Fibroblast of skin of left biceps (primary cell): ENCODE results near the gene ZPR1.
"Not testable (repeated sequence)": the region's sequence is repeated elsewhere in the genome, so short reads cannot be mapped to it uniquely, and the experiment has no call there.

Experiments used
- DNase-seq, 2 experiments: peaks; one replicate each; pipeline ENCODE4 v3.0.0-alpha.2; 2013; ENCODE audit warnings: low read depth in 2 of 2

The ZPR1 gene

DNA sequence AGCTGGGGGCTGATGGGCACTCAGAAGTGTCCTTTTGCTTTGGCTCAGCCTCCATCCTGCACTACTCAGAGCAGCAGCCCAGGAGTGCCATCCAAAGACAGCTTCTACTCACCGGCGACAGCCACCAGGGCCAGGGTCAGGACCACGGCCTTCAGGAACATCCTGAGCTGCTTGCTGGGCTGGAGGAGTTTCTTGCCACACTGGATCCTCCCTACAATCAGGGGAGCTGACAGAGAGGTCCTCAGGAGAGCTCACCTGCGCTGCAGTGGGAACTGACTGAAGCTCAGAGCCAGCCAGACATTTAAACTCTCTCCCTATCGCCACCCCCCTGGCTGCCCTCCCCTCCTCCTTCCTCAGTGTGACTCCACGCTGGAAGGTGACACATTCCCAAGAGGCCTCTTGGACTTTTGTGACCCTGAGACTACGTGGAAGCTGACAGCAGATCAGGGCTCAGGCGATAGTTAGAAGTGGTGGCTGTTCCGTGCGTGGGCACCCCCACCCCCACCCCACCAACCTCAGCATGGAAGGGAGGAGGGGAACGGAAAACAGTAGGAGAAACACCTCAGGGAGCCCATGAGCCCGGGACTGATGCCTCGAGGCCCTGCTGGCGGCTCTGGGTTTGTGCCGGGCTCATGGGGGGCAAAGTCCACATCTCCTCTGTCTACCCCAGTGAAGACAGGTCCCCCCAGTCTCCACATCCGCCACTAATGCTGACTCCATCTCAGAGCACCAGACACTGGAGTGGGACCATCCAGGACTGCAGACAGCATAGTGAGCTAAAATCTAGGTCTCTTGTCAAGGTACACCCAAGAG is 35.4 kb upstream of the ZPR1 start, which contains the start of gene APOA4:
Gene APOA4 (minus strand): TSS at position 274 of the 813 bp plus-strand sequence. CDS start 113 bp downstream, at position 161.
- DNase-seq, result no peak

DNA sequence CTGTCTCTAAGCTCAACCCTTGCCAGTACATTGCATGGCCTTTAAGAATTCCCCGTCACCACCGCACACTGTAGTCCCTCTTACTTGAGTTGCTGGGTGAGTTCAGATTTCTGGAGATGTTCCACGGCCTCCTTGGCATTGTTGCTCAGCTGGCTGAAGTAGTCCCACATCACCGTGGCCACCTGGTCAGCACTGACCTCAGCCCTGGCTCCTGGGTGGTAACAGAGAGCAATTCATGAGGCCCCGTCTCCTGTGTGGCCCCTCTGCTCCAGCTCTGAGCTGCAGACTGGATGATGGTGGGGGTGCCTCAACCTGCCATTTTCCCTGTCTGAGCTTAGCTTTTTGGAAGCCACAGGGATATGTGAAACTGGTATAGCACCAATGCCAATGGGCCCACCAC is 34.8 kb upstream of the ZPR1 start:
- DNase-seq, result no peak

DNA sequence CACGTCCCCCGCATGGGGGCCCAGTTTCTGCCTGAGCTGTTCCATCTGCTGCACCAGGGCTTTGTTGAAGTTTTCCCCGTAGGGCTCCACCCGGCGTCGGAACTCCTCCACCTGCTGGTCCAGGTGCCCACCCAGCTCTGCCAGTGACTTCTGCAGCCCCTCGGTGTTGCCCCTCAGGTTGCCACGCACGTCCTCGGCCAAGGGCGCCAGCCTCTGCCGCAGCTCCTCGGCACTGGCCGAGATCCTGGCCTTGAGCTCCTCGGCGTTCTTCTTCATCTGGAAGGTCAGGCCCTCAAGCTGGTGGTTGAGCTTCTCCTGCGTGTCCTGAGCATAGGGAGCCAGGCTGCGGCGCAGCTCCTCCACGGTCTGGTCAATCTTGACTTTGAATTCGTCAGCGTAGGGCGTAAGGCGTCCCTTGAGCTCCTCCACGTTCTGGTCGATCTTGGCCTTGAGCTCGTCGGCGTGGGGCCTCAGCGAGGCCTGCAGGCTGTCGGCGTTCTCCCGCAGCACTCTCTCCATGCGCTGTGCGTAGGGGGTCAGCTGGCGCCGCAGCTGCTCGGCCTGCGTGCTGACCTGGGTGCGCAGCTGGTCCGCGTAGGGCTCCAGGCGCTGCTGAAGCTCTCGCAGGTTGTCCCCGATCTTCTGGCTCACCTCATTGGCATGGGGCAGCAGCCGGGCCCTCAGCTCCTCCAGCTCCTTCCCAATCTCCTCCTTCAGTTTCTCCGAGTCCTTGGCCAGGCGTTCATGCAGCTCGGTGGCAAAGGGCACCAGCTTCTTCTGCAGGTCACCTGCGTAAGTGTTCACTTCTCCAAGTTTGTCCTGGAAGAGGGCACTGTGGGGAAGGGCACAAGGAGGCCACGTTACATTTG is 33.5 kb upstream of the ZPR1 start:
- DNase-seq, result no peak

DNA sequence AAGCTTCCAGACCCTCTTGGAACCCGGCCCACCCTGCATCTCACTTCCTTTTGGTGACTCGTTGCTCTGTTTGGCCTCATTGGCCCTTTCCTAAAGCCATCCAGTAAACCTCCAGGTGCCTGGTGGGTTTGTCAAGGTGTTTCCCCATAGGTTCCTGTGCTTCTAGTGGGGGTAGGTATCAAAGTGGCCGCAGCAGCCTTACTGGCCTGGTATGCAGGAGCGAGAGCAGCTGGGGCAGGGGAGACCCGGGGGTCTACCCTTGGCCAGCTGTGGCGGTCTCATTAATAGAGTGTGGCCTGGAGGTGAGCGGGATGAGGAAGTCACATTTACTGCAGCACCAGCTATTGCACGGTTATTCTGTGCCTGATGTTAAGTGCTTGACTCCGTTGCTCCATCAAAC is 31.2 kb upstream of the ZPR1 start:
- no peak for DNase-seq

DNA sequence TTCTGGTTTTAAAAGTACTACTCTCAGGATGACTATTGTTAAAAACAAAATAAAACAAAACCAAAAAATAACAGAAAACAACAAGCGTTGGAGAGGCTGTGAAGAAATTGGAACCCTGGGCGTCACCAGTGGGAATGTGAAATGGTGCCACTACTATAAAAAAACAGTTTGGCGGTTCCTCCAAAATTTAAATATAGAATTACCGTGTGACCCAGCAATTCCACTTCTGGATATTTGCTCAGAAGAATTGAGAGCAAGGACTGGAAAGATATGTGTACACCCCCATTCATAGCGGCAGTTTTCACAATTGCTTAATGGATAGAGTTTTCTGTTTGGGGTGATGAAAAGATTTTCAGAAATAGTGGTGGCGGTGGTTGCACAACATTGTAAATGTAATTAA is 26.7 kb upstream of the ZPR1 start:
- no peak for DNase-seq

DNA sequence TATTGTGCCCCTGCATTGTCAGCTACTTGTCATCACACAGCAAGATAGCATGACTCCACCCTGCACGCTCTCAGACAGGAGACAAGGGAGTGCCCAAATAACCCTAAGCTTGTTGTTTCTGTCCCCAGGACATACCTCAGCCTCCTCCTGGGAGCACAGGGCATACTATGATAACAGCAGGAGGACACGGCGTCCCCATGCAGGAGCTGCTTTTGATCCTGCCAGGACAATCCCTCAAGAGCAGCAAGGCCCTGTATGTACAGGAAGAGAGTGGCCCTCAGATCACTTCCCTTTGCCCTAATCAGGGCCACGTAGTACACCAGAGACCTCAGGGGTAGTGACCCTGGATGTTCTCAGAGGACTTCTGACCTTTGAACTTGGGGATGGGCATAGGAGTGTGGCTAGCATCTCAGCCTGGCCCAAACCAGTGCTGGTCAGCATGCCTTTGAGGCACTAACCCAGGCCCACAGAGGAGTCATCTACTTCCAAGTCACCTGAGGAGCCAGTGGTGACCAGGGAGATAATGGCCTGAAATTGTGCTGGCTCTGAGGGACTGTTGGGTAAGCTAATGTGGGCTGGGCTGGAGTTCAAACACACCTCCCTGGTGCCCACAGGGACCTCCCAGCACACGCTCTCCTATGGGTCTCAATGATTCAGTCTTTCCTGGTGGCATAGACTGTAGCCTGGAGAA is 26.1 kb upstream of the ZPR1 start:
- DNase-seq, result no peak

DNA sequence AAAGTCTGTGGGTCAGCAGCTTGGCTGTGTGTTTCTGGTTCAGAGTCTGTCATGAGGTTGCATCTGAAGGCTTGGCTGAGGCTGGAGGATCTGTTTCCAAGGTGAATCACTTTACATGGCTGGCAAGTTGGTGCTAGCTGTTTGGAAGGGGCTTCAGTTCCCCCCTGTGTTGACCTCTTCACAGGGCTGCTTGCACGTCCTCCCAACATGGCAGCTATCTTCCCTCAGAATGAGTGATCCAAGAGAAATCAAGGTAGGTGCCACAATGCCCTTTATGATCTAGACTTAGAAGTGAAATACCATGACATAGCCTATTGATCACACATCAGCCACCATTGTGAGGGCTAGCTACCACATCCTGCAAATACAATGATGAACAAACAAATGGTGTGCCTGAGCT is 25.3 kb upstream of the ZPR1 start:
- DNase-seq, result no peak

DNA sequence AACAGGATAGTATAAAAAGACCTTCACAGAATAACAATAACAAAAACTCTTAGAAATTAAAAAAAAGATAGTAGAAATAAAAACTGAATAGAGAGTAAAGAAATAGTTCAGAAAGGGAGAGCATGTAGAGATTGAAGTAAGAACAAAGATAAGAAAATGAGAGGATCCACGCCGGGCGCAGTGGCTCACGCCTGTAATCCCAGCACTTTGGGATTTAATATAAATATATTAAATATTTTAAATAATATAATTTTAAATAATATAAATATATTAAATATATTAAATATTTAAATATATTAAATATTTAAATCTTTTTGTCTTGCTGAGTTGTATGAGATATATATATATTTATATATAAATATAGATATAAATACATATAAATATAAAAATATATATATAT is 24.3 kb upstream of the ZPR1 start:
- no peak for DNase-seq

DNA sequence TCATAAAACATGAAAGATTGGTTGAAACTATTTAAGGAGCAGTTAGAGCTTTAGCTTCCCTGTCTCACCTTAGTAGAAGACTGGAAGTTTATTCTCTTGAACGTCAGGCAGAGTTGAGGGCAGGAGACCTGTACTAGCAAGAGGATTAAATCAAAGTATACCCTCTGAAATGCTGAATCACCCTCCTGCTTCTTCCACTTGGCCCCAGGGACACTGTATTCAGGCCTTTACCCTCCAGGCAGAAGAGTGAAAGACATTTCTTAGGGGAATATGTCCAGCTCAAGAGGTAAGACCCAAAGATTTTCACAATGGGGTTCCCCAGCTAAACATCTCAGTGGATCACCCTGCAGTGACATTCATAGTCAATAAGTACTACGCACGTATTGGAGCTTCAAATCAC is 23.4 kb upstream of the ZPR1 start:
- DNase-seq, result no peak

DNA sequence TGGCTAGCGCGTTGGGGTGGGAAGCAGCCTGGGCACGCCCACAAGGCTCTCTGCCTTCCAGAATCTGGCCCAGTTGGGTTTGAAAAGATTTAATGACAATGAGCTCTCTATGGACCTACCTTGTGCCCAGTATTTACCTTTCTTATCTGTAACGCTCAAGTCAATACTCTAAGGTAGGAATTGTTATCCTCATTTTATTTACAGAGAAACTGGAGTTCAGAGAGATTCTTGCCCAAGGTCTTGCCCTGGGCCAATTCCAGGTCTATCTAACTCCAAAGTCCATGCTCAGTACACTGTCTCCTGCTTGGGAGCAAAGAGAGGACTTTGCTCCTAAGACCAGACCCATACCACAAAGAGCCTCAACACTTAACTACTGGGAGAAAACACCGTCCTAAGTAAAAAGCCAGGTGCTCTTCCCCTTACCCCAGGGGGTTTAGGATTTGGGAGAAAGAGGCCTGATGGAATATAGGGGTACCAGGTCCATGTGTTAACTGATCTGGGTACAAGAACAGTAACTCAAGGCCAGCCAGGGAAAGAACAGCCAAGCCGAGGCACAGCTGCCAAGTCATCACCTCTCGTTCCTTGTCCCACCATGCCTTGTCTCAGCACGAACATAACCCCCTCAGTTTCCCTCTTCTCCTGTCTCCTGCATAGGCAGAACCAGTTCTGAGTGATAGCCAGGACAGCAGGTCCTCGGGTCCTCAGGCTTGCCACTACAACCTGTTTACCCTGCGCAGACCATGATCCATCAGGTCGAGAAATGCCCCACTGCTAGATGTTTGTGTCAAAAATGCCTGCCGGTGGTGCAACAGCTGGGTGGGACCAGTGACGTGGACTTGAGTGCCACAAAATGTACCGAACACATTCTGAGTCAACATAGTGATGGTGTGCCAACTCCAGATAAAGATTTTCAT is 20.7 kb upstream of the ZPR1 start:
- no peak for DNase-seq

DNA sequence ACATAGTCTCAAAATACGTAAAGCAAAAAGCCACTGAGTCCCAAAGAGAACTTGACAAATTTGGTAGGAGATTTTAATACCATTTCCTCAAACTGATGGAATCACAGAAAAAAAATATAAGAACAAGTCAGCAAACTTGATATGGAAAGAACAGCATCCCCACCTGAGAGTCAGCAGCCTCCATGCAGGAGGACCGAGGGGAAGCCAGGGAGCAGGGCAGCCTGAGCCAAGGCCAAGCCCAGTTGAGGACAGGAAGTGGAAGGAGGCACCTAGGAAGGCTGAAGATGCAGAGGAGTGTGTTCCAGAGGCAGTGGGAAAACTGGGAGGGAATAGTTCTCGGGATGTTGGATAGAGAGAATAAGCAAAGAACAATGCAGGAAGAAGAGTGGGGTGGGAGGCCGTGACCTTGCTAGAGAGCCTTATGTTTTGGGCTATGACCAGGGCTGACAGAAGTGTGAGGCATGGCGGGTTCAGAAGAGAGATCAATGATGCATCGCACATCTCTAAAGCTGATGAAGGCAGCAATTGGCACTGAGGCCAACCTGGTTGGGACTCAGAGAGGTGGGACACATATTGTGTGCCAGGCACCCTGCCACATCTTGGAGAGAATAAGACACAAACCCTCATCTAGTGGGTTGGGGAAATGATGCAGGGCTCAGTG is 19.9 kb upstream of the ZPR1 start:
- DNase-seq, result no peak

DNA sequence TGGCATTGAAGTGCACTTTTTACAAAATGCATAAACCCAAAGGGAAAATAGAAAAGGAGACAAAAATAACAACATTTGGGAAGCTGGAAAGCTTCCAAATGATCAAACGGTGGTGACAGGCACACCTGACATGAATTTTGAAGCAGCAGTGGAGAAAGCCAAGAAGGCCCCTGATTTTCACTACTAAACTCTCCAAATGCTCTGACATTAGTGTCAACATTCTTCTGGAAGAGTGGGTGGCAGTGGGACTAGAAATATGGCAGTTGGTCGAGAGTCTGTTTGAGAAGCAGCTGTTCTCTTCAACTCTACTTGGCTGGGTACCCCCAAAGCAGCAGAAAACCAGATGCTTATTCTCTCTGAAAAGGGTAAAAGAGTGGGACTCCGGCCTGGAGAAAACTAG is 16.2 kb upstream of the ZPR1 start:
- DNase-seq, result no peak

DNA sequence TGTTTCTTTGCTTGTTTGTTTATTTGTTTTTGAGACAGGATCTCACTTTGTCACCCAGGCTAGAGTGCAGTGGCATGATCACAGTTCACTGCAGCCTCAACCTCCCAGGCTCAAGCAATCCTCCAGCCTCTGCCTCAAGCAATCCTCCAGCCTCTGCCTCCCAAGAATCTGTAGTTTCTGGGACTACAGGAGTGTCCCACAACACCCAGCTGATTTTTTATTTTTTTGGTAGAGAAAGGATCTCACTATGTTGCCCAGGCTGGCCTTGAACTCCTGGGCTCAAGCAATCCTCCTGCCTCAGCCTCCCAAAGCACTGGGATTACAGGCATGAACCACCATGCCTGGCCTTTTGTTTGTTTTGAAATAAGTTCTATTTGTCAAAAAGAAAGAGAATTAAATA is 13.8 kb upstream of the ZPR1 start:
- DNase-seq, result not testable (repeated sequence)

DNA sequence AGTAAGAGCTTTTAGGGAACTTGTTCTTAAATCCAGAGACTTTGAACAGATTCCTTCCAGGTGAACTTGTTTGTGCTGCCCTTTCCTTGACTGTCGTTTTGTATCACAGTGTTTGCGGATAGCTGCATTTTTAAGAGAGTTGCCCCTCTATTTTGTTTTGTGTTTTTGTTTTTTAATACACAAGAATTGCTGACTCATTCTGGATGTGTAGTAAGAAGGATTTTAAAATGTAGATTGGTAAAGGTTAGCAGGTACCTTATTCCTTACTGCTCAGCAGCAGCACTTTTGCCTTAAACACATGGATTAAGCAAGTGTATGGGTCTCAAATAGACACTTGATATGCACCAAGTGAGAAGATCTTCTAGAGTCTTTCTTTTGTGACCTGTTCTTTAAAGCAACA is 12.8 kb upstream of the ZPR1 start:
- no peak for DNase-seq

DNA sequence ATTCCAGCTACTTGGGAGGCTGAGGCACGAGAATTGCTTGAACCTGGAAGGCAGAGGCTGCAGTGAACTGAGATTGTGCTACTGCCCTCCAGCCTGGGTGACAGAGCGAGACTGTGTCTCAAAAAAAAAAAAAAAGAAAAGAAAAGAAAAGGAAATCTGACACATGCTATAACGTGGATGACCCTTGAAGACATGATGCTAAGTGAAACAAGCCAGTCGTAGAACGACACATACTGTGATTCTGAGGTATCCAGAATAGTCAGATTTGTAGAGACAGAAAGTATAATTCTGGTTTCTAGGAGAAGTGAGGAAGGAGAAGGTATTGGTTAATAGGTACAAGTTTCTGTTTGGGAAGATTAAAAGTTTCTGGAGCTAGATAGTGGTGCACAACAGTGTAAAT is 10.5 kb upstream of the ZPR1 start:
- DNase-seq, result no peak

DNA sequence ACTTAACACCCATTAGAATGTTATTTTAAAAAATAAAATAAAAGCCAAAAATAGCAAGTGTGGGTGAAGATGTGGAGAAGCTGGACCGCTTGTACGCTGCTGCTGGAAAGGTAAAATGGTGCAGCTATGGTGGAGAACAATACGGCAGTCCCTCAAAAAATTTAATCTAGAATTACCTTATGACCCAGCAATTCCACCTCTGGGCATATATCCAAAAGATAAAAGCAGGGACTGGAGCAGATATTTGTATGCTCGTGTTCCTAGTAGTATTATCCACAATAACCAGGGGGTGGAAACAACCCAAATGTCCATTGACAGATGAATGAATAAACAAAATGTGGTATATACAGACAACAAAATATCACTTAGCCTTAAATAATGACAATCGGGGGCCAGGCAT is 10.0 kb upstream of the ZPR1 start:
- DNase-seq, result no peak

DNA sequence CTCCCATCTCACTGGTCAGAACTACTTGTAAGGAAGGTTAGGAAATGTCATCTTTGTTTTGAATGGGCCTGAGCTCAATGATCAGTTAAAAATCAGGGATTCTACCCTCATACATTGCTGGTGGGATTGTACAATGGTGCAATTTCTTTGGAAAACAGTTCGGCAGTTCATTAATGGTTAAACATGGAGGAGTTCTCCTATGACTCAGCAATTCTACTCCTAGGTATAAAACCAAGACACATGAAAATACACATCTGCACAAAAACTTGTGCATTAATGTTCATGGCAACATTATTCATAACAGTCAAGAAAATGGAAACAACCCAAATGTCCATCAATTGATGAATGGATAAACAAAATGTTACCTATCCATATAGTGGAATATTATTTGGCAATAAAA is 8.7 kb upstream of the ZPR1 start:
- DNase-seq, result no peak

DNA sequence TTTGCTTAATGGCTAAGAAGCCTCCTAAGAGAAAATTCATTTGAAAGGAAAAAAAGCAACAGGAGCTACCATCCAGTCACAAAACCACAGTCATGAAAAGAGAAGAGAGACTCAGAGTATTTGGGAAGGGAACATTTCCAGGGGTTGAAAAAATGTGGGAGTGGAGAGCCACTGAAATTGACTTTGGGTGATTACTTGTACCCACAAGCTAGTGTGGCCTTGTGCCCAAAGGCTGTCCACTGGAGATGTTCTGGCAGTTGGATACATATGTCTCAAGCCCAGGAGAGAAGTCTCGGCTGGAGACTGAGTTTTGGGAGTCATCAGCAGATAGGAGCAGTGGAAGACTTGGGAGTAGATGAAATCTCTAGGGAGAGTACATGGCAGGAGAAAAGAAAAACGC is 7.0 kb upstream of the ZPR1 start:
- DNase-seq, result no peak

DNA sequence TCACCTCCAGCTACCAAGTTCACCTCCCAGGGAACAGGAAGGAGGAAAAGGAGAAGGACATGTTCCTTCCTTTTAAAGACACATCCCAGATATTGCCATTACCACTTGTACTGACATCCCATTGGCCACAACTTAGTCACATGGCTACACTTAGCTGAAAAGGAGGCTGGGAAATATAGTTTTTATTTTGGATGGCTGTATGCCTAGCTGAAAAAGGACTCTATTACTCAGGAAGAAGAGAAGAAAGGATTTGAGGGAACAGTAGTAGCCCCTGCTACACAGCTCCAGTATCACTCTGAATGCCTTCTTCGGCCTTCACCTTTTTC is 5.9 kb upstream of the ZPR1 start:
- DNase-seq, result no peak

DNA sequence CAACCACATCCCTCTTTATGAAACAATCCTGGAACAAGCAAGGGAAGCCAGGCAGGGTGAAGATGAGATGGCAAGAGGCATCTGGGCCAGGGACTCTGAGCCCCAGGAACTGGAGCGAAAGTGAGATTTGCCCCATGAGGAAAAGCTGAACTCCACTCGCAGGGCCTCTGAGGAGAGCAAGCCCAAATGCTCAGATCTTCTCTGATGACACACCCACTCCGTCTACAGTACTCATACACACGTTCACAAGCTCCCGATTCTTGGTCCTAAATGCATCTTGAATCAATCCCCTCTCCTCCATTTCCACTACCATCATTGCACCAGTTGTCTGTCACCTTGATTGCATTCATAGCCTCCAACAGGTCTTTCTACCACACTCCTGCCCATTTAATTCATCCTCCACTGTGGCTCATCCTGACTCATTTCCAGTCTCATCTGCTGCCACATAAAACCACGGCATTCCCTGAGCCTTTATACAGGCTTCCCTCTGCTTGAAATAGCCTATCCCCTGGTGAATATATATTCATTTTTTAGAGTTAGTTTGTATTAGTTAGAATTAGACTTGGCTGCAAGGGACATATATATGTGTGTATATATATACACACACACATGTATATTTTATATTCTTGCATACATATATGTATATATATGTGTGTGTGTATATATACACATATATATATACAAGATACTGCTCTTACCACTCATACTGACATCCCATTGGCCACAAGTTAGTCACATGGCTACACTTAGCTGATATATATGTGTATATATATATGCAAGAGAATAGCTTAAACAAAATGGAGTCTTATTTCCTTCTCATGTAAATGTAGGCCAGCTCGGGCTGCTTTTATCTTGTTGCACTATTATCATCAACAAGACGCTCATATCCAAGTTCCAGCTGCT is 5.3 kb upstream of the ZPR1 start:
- peak in 1 of 2 experiments; percentile 19 for DNase-seq
